GM19395 (cell line): ENCODE data around the gene STPG4.

Experiments used
- ATAC-seq: cut with Tn5 transposase; IDR thresholded peaks from one replicate; pipeline ENCODE4 v1.9.1; 2021; ENCODE audit warnings: mild to moderate bottlenecking, moderate library complexity; ENCODE audit not compliant: unreplicated experiment

Gene STPG4

GRCh38 chr2:47056868-47057686, 98.0 kb downstream of the STPG4 start:
- no peak for ATAC-seq

- no peak for ATAC-seq
Measured at GRCh38 chr2:47056374-47056773, 98.7 kb downstream of the STPG4 start.

- ATAC-seq, result no peak
Measured at GRCh38 chr2:47054868-47055267, 100.2 kb downstream of the STPG4 start.

- ATAC-seq, result no peak
Measured at GRCh38 chr2:47054036-47054555, 101.0 kb downstream of the STPG4 start.

GRCh38 chr2:47052847-47053246, 102.3 kb downstream of the STPG4 start:
- no peak for ATAC-seq

GRCh38 chr2:47051562-47051961, 103.5 kb downstream of the STPG4 start:
- ATAC-seq, result no peak

- no peak for ATAC-seq
Measured at GRCh38 chr2:47050762-47051161, 104.3 kb downstream of the STPG4 start.

GRCh38 chr2:47050021-47050760, 104.9 kb downstream of the STPG4 start:
- ATAC-seq, result no peak

- ATAC-seq, result no peak
Measured at GRCh38 chr2:47049502-47049901, 105.6 kb downstream of the STPG4 start.

GRCh38 chr2:47048801-47049480, 106.2 kb downstream of the STPG4 start:
- ATAC-seq, result no peak

GRCh38 chr2:47046271-47046670, 108.8 kb downstream of the STPG4 start:
- no peak for ATAC-seq

- ATAC-seq, result no peak
Measured at GRCh38 chr2:47043891-47044239, 111.2 kb downstream of the STPG4 start.

- ATAC-seq, result no peak
Measured at GRCh38 chr2:47043142-47043890, 111.8 kb downstream of the STPG4 start.

- no peak for ATAC-seq
Measured at GRCh38 chr2:47041891-47042684, 113.0 kb downstream of the STPG4 start.

GRCh38 chr2:47041063-47041462, 114.0 kb downstream of the STPG4 start:
- ATAC-seq, result no peak

GRCh38 chr2:47040651-47041050, 114.5 kb downstream of the STPG4 start:
- ATAC-seq, result no peak

- no peak for ATAC-seq
Measured at GRCh38 chr2:47039913-47040562, 115.1 kb downstream of the STPG4 start.

GRCh38 chr2:47039489-47039870, 115.6 kb downstream of the STPG4 start:
- no peak for ATAC-seq

- ATAC-seq, result peak; percentile 50
Measured at GRCh38 chr2:47038656-47039488, 116.2 kb downstream of the STPG4 start.
